H9 (cell line): ENCODE results near the gene LAMC3. TPM values are rescaled to one million over a fixed set of nuclear protein-coding genes. Genes with fewer than 3 reads are reported as not detected.

Experiments
- DNase-seq: peaks from one replicate; pipeline ENCODE4 v3.0.0-alpha.2; 2017
- H2AFZ ChIP-seq: one replicate; pipeline ENCODE4 v1.6.1; 2013; ENCODE audit warnings: mild to moderate bottlenecking, low read length, control low read depth, moderate library complexity
- H2AK5ac ChIP-seq: 2 replicates; pipeline ENCODE4 v1.6.1; 2013; ENCODE audit warnings: low read length, control low read depth, mixed read lengths; ENCODE audit not compliant: insufficient read length
- H2BK120ac ChIP-seq: one replicate; pipeline ENCODE4 v1.6.1; 2013; ENCODE audit warnings: low read depth, mild to moderate bottlenecking, low read length, control low read depth, inconsistent platforms; ENCODE audit not compliant: poor library complexity, severe bottlenecking
- H2BK12ac ChIP-seq: 2 replicates; pipeline ENCODE4 v1.6.1; 2013; ENCODE audit warnings: low read length, control low read depth, mixed read lengths, low read depth; ENCODE audit not compliant: insufficient read length
- H2BK15ac ChIP-seq: 2 replicates; pipeline ENCODE4 v1.6.1; 2013; ENCODE audit warnings: low read depth, low read length, control low read depth
- H2BK20ac ChIP-seq: one replicate; pipeline ENCODE4 v1.6.1; 2013; ENCODE audit warnings: low read depth, mild to moderate bottlenecking, low read length, control low read depth, inconsistent platforms; ENCODE audit not compliant: poor library complexity, severe bottlenecking
- H2BK5ac ChIP-seq: 2 replicates; pipeline ENCODE4 v1.6.1; 2013; ENCODE audit warnings: low read length, control low read depth, mixed read lengths; ENCODE audit not compliant: insufficient read length
- H3K14ac ChIP-seq: 2 replicates; pipeline ENCODE4 v1.6.1; 2013; ENCODE audit warnings: low read length, control low read depth; ENCODE audit not compliant: insufficient read depth
- H3K18ac ChIP-seq: 2 replicates; pipeline ENCODE4 v1.6.1; 2013; ENCODE audit warnings: low read depth, mild to moderate bottlenecking, mixed read lengths, low read length, control low read depth; ENCODE audit not compliant: insufficient read length
- H3K23ac ChIP-seq: 2 replicates; pipeline ENCODE4 v1.6.1; 2013; ENCODE audit warnings: low read length, control low read depth, mixed read lengths, low read depth; ENCODE audit not compliant: insufficient read length
- H3K23me2 ChIP-seq: 2 replicates; pipeline ENCODE4 v1.6.1; 2013; ENCODE audit warnings: low read depth, mild to moderate bottlenecking, mixed read lengths, low read length, control low read depth; ENCODE audit not compliant: insufficient read length, poor library complexity, severe bottlenecking
- H3K27ac ChIP-seq: 2 replicates; pipeline ENCODE4 v1.5.1; 2013; ENCODE audit warnings: low read length, control low read depth, mixed read lengths, low read depth; ENCODE audit not compliant: insufficient read length
- H3K27me3 ChIP-seq: 2 replicates; pipeline ENCODE4 v1.6.1; 2013; ENCODE audit warnings: low read length, control low read depth, inconsistent platforms; ENCODE audit not compliant: insufficient read depth
- H3K4ac ChIP-seq: 2 replicates; pipeline ENCODE4 v1.6.1; 2013; ENCODE audit warnings: low read depth, mild to moderate bottlenecking, control low read depth, inconsistent platforms, low read length, moderate library complexity
- H3K4me1 ChIP-seq: 2 replicates; pipeline ENCODE4 v1.6.1; 2013; ENCODE audit warnings: low read length, control low read depth, inconsistent platforms; ENCODE audit not compliant: insufficient read depth
- H3K4me2 ChIP-seq: 2 replicates; pipeline ENCODE4 v1.6.1; 2013; ENCODE audit warnings: low read length, control low read depth, mixed read lengths; ENCODE audit not compliant: insufficient read length, insufficient read depth
- H3K56ac ChIP-seq: 2 replicates; pipeline ENCODE4 v1.6.1; 2013; ENCODE audit warnings: low read depth, mild to moderate bottlenecking, mixed read lengths, low read length, control low read depth; ENCODE audit not compliant: insufficient read length
- H3K79me1 ChIP-seq: 2 replicates; pipeline ENCODE4 v1.6.1; 2013; ENCODE audit warnings: low read depth, mild to moderate bottlenecking, moderate library complexity, low read length, control low read depth, inconsistent platforms; ENCODE audit not compliant: insufficient read depth, poor library complexity, severe bottlenecking
- H3K79me2 ChIP-seq: 2 replicates; pipeline ENCODE4 v1.6.1; 2013; ENCODE audit warnings: low read length, control low read depth, inconsistent platforms; ENCODE audit not compliant: insufficient read depth
- H3K9ac ChIP-seq: 2 replicates; pipeline ENCODE4 v1.6.1; 2013; ENCODE audit warnings: low read length, control low read depth, mixed read lengths; ENCODE audit not compliant: insufficient read length; ENCODE audit errors: extremely low read depth
- H3K9me3 ChIP-seq: one replicate; pipeline ENCODE4 v1.6.1; 2013; ENCODE audit warnings: low read depth, low read length, inconsistent platforms; ENCODE audit not compliant: control insufficient read depth
- H3T11ph ChIP-seq: one replicate; pipeline ENCODE4 v1.6.1; 2013; ENCODE audit warnings: mild to moderate bottlenecking, low read length, control low read depth, inconsistent platforms
- H4K20me1 ChIP-seq: one replicate; pipeline ENCODE4 v1.6.1; 2013; ENCODE audit not compliant: control insufficient read depth, insufficient read length, insufficient read depth
- H4K5ac ChIP-seq: 2 replicates; pipeline ENCODE4 v1.6.1; 2013; ENCODE audit warnings: low read depth, mild to moderate bottlenecking, mixed read lengths, low read length, control low read depth; ENCODE audit not compliant: insufficient read length
- H4K8ac ChIP-seq: replicated peaks from 2 replicates; pipeline ENCODE4 v1.6.1; 2013; ENCODE audit warnings: low read length, control low read depth, mixed read lengths, low read depth; ENCODE audit not compliant: insufficient read length
- H4K91ac ChIP-seq: 2 replicates; pipeline ENCODE4 v1.6.1; 2013; ENCODE audit warnings: low read depth, mild to moderate bottlenecking, moderate library complexity, mixed read lengths, low read length, control low read depth; ENCODE audit not compliant: insufficient read length
- H3K27ac Mint-ChIP-seq, 3 experiments: 2 replicates in 2 of 3; 3 replicates in 1 of 3; pipeline ENCODE4 v1.8.0; 2020 to 2021; ENCODE audit warnings: mixed read lengths in 3 of 3, mild to moderate bottlenecking in 1 of 3, moderate library complexity in 1 of 3
- H3K27me3 Mint-ChIP-seq: 2 replicates; pipeline ENCODE4 v1.8.0; 2021; ENCODE audit warnings: low read depth, mild to moderate bottlenecking, moderate library complexity, mixed read lengths
- H3K36me3 Mint-ChIP-seq, 3 experiments: 2 replicates in 2 of 3; 3 replicates in 1 of 3; pipeline ENCODE4 v1.8.0; 2020 to 2021; ENCODE audit warnings: low read depth in 3 of 3, mixed read lengths in 3 of 3; ENCODE audit not compliant: insufficient read depth in 1 of 3
- H3K4me1 Mint-ChIP-seq, 2 experiments: 2 replicates each; pipeline ENCODE4 v1.8.0; 2020; ENCODE audit warnings: mixed read lengths in 2 of 2
- H3K4me3 Mint-ChIP-seq, 2 experiments: 2 replicates in 1 of 2; 3 replicates in 1 of 2; pipeline ENCODE4 v1.8.0; 2020 to 2021; ENCODE audit warnings: mild to moderate bottlenecking in 2 of 2, mixed read lengths in 2 of 2, moderate library complexity in 1 of 2
- H3K9me3 Mint-ChIP-seq, 2 experiments: 2 replicates in 1 of 2; 3 replicates in 1 of 2; pipeline ENCODE4 v1.8.0; 2020; ENCODE audit warnings: mild to moderate bottlenecking in 2 of 2, mixed read lengths in 2 of 2, moderate library complexity in 1 of 2
- CTCF ChIP-seq: fragments of 200-600 bp; sonication (generic); conservative IDR thresholded peaks from 3 replicates; pipeline ENCODE4 v1.8.0; 2021; ENCODE audit warnings: antibody characterized with exemption, mild to moderate bottlenecking
- WGBS: extraction: QIAGEN DNeasy Blood & Tissue Kit; methylation state at CpG from one replicate; pipeline ENCODE4 v1.1.7; 2013; ENCODE audit warnings: missing lambda C conversion rate, low lambda C conversion rate, mixed read lengths; ENCODE audit not compliant: insufficient read length; ENCODE audit errors: extremely low coverage; 5-methylcytosine and 5-hydroxymethylcytosine counted together
- total RNA-seq: library from RNA; stranded (reverse); gene quantifications from 2 replicates; pipeline ENCODE4 v1.2.1, GENCODE V29; 2021

The LAMC3 gene
- total RNA-seq, 1 experiment from 2014 or later = 21.7 TPM

- H4K8ac ChIP-seq = no peak overlapping the region
- H4K5ac ChIP-seq = no peak overlapping the region
- no peak overlapping the region for H3K18ac ChIP-seq
- H3K23ac ChIP-seq = no peak overlapping the region
- no peaks in the 10 kb centered on the region for H3K27me3 ChIP-seq
- no peak overlapping the region for H2AFZ ChIP-seq
- no peak overlapping the region; the same call in 1 of the 2 replicates for H3K14ac ChIP-seq
- H2BK5ac ChIP-seq = no peak overlapping the region
- H3K4me1 Mint-ChIP-seq = peaks cover 20 to 31% of the 10 kb centered on the region in 2 experiments
- no CpG with 5 or more reads among the region's 10 CpGs for WGBS
- H3K27me3 Mint-ChIP-seq = peaks cover 4% of the 10 kb centered on the region; the same call in 1 of the 2 replicates
- H3K27ac ChIP-seq = no peak overlapping the region
- H3K4me1 ChIP-seq = no peaks in the 10 kb centered on the region
- H3K79me1 ChIP-seq = no peaks in the 10 kb centered on the region
- no peak for TF ChIP-seq CTCF
- H2BK15ac ChIP-seq = no peak overlapping the region
- no peak overlapping the region for H2AK5ac ChIP-seq
- H3K9me3 ChIP-seq = no peaks in the 10 kb centered on the region
- H3K4ac ChIP-seq = no peak overlapping the region
- no peak overlapping the region for H3T11ph ChIP-seq
- no peak overlapping the region for H3K9ac ChIP-seq
- H4K20me1 ChIP-seq = no peaks in the 10 kb centered on the region
- no peak overlapping the region for H3K4me3 Mint-ChIP-seq
- no peak overlapping the region for H2BK120ac ChIP-seq
- H3K23me2 ChIP-seq = no peaks in the 10 kb centered on the region
- no peak overlapping the region for H4K91ac ChIP-seq
- H2BK12ac ChIP-seq = no peak overlapping the region
- H3K9me3 Mint-ChIP-seq = no peaks in the 10 kb centered on the region; a peak in 2 of 5 replicates
- no peak overlapping the region for H2BK20ac ChIP-seq
- H3K4me2 ChIP-seq = no peak overlapping the region
- DNase-seq = peak; percentile 28
- no peak overlapping the region for H3K56ac ChIP-seq
- H3K27ac Mint-ChIP-seq = no peak overlapping the region; a peak in 1 of 7 replicates
- no peaks in the 10 kb centered on the region for H3K79me2 ChIP-seq
- no peaks in the 10 kb centered on the region for H3K36me3 Mint-ChIP-seq
Observed at GRCh38 chr9:130992682-130993032, 16.3 kb upstream of the LAMC3 start.
